Tibial nerve (tissue), 4 donors: Measurements from ENCODE around the gene CTNNAL1. TPM values are rescaled to one million over a fixed set of nuclear protein-coding genes. Genes with fewer than 3 reads are reported as not detected.

Experiments used
- DNase-seq, 2 donors: peaks; one replicate each; pipeline ENCODE4 v3.0.0-alpha.2; 2019; ENCODE audit warnings: low spot score in 2 of 2
- H3K27ac ChIP-seq, 4 donors: fragments of 200-600 bp; sonication (generic) in 3 of 4; one replicate each; pipeline ENCODE4 v1.5.1; 2017 to 2019; ENCODE audit warnings: mild to moderate bottlenecking in 1 of 4
- H3K27me3 ChIP-seq, 2 donors: fragments of 200-600 bp; sonication (generic) in 1 of 2; one replicate each; pipeline versions ENCODE4 v1.5.1 to v1.6.0; 2017 to 2019
- H3K36me3 ChIP-seq, 3 donors: fragments of 200-600 bp; sonication (generic); one replicate each; pipeline ENCODE4 v1.5.1; 2018 to 2019
- H3K4me1 ChIP-seq, 4 donors: fragments of 200-600 bp; sonication (generic) in 3 of 4; one replicate each; pipeline ENCODE4 v1.5.1; 2017 to 2019
- H3K4me3 ChIP-seq, 4 donors: fragments of 200-600 bp; sonication (generic) in 3 of 4; one replicate each; pipeline ENCODE4 v1.5.1; 2017 to 2019; ENCODE audit warnings: mild to moderate bottlenecking in 1 of 4, moderate library complexity in 1 of 4
- H3K9me3 ChIP-seq, 4 donors: fragments of 200-600 bp; sonication (generic) in 3 of 4; one replicate each; pipeline ENCODE4 v1.5.1; 2017 to 2019
- CTCF ChIP-seq, 5 experiments: fragments of 200-600 bp in 3 of 5; fragments of 450-650 bp in 2 of 5; sonication (generic) in 3 of 5; IDR thresholded peaks; one replicate each; pipeline ENCODE4 v1.5.1; 2016 to 2019; ENCODE audit warnings: antibody characterized with exemption in 5 of 5, mild to moderate bottlenecking in 3 of 5, moderate library complexity in 2 of 5
- EP300 ChIP-seq, 2 donors: sonication (generic); formaldehyde crosslinking; IDR thresholded peaks; one replicate each; pipeline ENCODE4 v1.6.1; 2017; ENCODE audit warnings: antibody characterized with exemption in 2 of 2, mild to moderate bottlenecking in 1 of 2
- POLR2A ChIP-seq, 2 donors: fragments of 450-650 bp; IDR thresholded peaks; one replicate each; pipeline ENCODE4 v1.6.1; 2017; ENCODE audit warnings: antibody characterized with exemption in 2 of 2, mild to moderate bottlenecking in 2 of 2, moderate library complexity in 2 of 2
- WGBS, 2 donors: methylation state at CpG; one replicate each; pipeline ENCODE4 v1.1.5; 2018; 5-methylcytosine and 5-hydroxymethylcytosine counted together
- total RNA-seq, 4 donors: library from RNA; depleted of rRNA; stranded (reverse); fragments of >200 nt; gene quantifications; one replicate each; pipeline ENCODE4 v1.1.0, GENCODE V29; 2016

Gene CTNNAL1
- total RNA-seq, 4 donors from 2014 or later = 52.8 to 144 (median 118) TPM

GRCh38 chr9:109043578-109043977, 30.3 kb upstream of the CTNNAL1 start:
- no peak for DNase-seq
- Histone ChIP-seq H3K36me3 (peaks cover 0 to 80% (median 4%) of the 10 kb centered on the region in 3 donors), H3K27ac (no peak overlapping the region), H3K4me3 (no peak overlapping the region), H3K9me3 (no peaks in the 10 kb centered on the region), H3K27me3 (no peaks in the 10 kb centered on the region), H3K4me1 (peaks cover 0 to 13% (median 4%) of the 10 kb centered on the region in 4 donors)
- WGBS, 2 donors = 98 to 99% methylated on average over 4 of the region's 4 CpGs
- TF ChIP-seq EP300 (IDR thresholded peaks at IDR 0.05) (no peak), CTCF (IDR thresholded peaks at IDR 0.05) (no peak), POLR2A (IDR thresholded peaks at IDR 0.05) (no peak)

GRCh38 chr9:109040571-109040970, 27.3 kb upstream of the CTNNAL1 start:
- WGBS, 2 donors = 97 to 99% methylated on average over 4 of the region's 4 CpGs
- DNase-seq = no peak
- TF ChIP-seq EP300 (IDR thresholded peaks at IDR 0.05) (no peak), CTCF (IDR thresholded peaks at IDR 0.05) (no peak), POLR2A (IDR thresholded peaks at IDR 0.05) (no peak)
- H3K27me3 ChIP-seq = no peaks in the 10 kb centered on the region
- no peak overlapping the region for H3K4me3 ChIP-seq
- peaks cover 0 to 50% (median 0%) of the 10 kb centered on the region in 3 donors for H3K36me3 ChIP-seq
- no peaks in the 10 kb centered on the region for H3K9me3 ChIP-seq
- H3K4me1 ChIP-seq = peaks cover 0 to 36% (median 13%) of the 10 kb centered on the region in 4 donors
- no peak overlapping the region for H3K27ac ChIP-seq

- Histone ChIP-seq H3K4me3 (no peak overlapping the region), H3K9me3 (no peaks in the 10 kb centered on the region), H3K4me1 (peaks cover 0 to 45% (median 16%) of the 10 kb centered on the region in 4 donors), H3K36me3 (peaks cover 0 to 40% (median 0%) of the 10 kb centered on the region in 3 donors), H3K27me3 (no peaks in the 10 kb centered on the region), H3K27ac (peak overlapping the region in 2 of 4 donors; percentile 30 to 89)
- TF ChIP-seq POLR2A (IDR thresholded peaks at IDR 0.05) = no peak
- no peak for TF ChIP-seq CTCF (IDR thresholded peaks at IDR 0.05)
- TF ChIP-seq EP300 (IDR thresholded peaks at IDR 0.05) = no peak
- 73 to 79% methylated on average over 4 of the region's 4 CpGs for WGBS, 2 donors
- no peak for DNase-seq
Observed at GRCh38 chr9:109039539-109039938, 26.2 kb upstream of the CTNNAL1 start.

GRCh38 chr9:109037946-109038715, 24.8 kb upstream of the CTNNAL1 start:
- TF ChIP-seq EP300 (IDR thresholded peaks at IDR 0.05) (no peak), POLR2A (IDR thresholded peaks at IDR 0.05) (no peak), CTCF (IDR thresholded peaks at IDR 0.05) (no peak)
- Histone ChIP-seq H3K4me3 (no peak overlapping the region), H3K27me3 (no peaks in the 10 kb centered on the region), H3K4me1 (peaks cover 0 to 59% (median 17%) of the 10 kb centered on the region in 4 donors), H3K9me3 (no peaks in the 10 kb centered on the region), H3K36me3 (peaks cover 0 to 33% (median 0%) of the 10 kb centered on the region in 3 donors), H3K27ac (peak overlapping the region in 2 of 4 donors; percentile 66 to 89)
- 78% methylated on average over 4 of the region's 4 CpGs for WGBS, 2 donors
- DNase-seq = no peak
